Transverse colon (tissue), 4 donors: ENCODE results near the gene TYW1B.

Experiments
- CTCF ChIP-seq, 5 experiments: fragments of 200-600 bp in 3 of 5; fragments of 450-650 bp in 2 of 5; sonication (generic) in 3 of 5; IDR thresholded peaks; 1 replicate in 2 of 5; 2 replicates in 3 of 5; pipeline ENCODE4 v1.5.1; 2016 to 2017; ENCODE audit warnings: antibody characterized with exemption in 5 of 5, inconsistent platforms in 3 of 5, mild to moderate bottlenecking in 2 of 5, moderate library complexity in 1 of 5
- EP300 ChIP-seq: sonication (generic); formaldehyde crosslinking; IDR thresholded peaks from one replicate; pipeline ENCODE4 v1.6.1; 2017; ENCODE audit warnings: antibody characterized with exemption, low read depth
- POLR2A ChIP-seq: fragments of 450-650 bp; IDR thresholded peaks from one replicate; pipeline ENCODE4 v1.6.1; 2016; ENCODE audit warnings: antibody characterized with exemption, mild to moderate bottlenecking, moderate library complexity
- POLR2AphosphoS5 ChIP-seq, 3 donors: sonication (generic); formaldehyde crosslinking; IDR thresholded peaks; one replicate each; pipeline ENCODE4 v1.6.1; 2016; ENCODE audit warnings: antibody characterized with exemption in 3 of 3

- no peak for TF ChIP-seq POLR2A
- no peak for TF ChIP-seq POLR2AphosphoS5 (IDR thresholded peaks at IDR 0.05)
- TF ChIP-seq CTCF (IDR thresholded peaks at IDR 0.05): no peak
- TF ChIP-seq EP300: no peak
Measured at GRCh38 chr7:72540106-72540611, 287.8 kb downstream of the TYW1B start.
